HepG2 (cell line): ENCODE data around the gene TNFAIP1. TPM values are rescaled to one million over a fixed set of nuclear protein-coding genes. Genes with fewer than 3 reads are reported as not detected.
A peak's percentile ranks its signal among the peaks of the same experiment; 100 is the strongest.

ENCODE experiments used
- BORCS8-MEF2B ChIP-seq: sonication (generic); formaldehyde crosslinking; IDR thresholded peaks from 2 replicates; pipeline ENCODE4 v1.8.0; 2022; ENCODE audit warnings: mild to moderate bottlenecking, missing genetic modification reagents
- SOX6 ChIP-seq, 2 experiments: fragments of 450-650 bp in 1 of 2; sonication (generic) in 1 of 2; formaldehyde crosslinking in 1 of 2; IDR thresholded peaks; 2 replicates each; pipeline versions ENCODE4 v1.4.0 to v1.6.1; 2017 to 2020; ENCODE audit warnings: antibody characterized with exemption in 1 of 2, mild to moderate bottlenecking in 1 of 2, missing genetic modification reagents in 1 of 2
- TCF7L2 ChIP-seq: IDR thresholded peaks from 2 replicates; pipeline ENCODE4 v1.6.1; 2011; ENCODE audit warnings: mild to moderate bottlenecking, low read depth, low read length, moderate library complexity
- TP53 ChIP-seq: sonication (generic); formaldehyde crosslinking; conservative IDR thresholded peaks from 2 replicates; pipeline ENCODE4 v1.4.0; 2020; ENCODE audit warnings: missing genetic modification reagents
- ZFP36 ChIP-seq: fragments of 150-350 bp; IDR thresholded peaks from 2 replicates; pipeline ENCODE4 v1.6.1; 2018; ENCODE audit warnings: borderline replicate concordance, low read length, low read depth; ENCODE audit not compliant: partially characterized antibody
- ZNF12 ChIP-seq: sonication (generic); formaldehyde crosslinking; IDR thresholded peaks from 2 replicates; pipeline ENCODE4 v1.5.0; 2020; ENCODE audit warnings: missing genetic modification reagents
- ZNF207 ChIP-seq: fragments of 450-650 bp; IDR thresholded peaks from 2 replicates; pipeline ENCODE4 v1.6.1; 2016; ENCODE audit warnings: antibody characterized with exemption, borderline replicate concordance
- ZNF543 ChIP-seq: sonication (generic); formaldehyde crosslinking; IDR thresholded peaks from 2 replicates; pipeline ENCODE4 v1.4.0; 2020; ENCODE audit warnings: mild to moderate bottlenecking, missing genetic modification reagents
- ZNF605 ChIP-seq: sonication (generic); formaldehyde crosslinking; IDR thresholded peaks from 2 replicates; pipeline ENCODE4 v1.8.0; 2022; ENCODE audit warnings: mild to moderate bottlenecking, missing genetic modification reagents
- ZNF629 ChIP-seq: sonication (generic); formaldehyde crosslinking; conservative IDR thresholded peaks from 2 replicates; pipeline ENCODE4 v1.5.0; 2020; ENCODE audit warnings: missing genetic modification reagents
- ZNF670 ChIP-seq: sonication (generic); formaldehyde crosslinking; IDR thresholded peaks from 2 replicates; pipeline ENCODE4 v1.8.0; 2022; ENCODE audit warnings: mild to moderate bottlenecking, missing genetic modification reagents, borderline replicate concordance
- ZNF772 ChIP-seq: sonication (generic); formaldehyde crosslinking; IDR thresholded peaks from 2 replicates; pipeline ENCODE4 v1.5.0; 2020; ENCODE audit warnings: mild to moderate bottlenecking, missing genetic modification reagents
- ZNF780A ChIP-seq: sonication (generic); formaldehyde crosslinking; IDR thresholded peaks from 2 replicates; pipeline ENCODE4 v1.8.0; 2022; ENCODE audit warnings: mild to moderate bottlenecking, missing genetic modification reagents, moderate library complexity
- polyA plus RNA-seq, 8 experiments: library from polyadenylated mRNA; depleted of rRNA in 3 of 8; stranded (reverse) in 7 of 8; unstranded in 1 of 8; fragments of >200 nt; fragmentation: Illumina TruSeq in 4 of 8; extraction: Trizol in 4 of 8; gene quantifications; 2 replicates each; pipeline versions ENCODE4 v1.2.1 to v1.2.3, GENCODE V29; 2011 to 2016; ENCODE audit warnings: low read depth in 4 of 8, missing spikeins in 1 of 8, mixed read lengths in 1 of 8; ENCODE audit not compliant: insufficient read depth in 1 of 8
- total RNA-seq, 5 experiments: library from RNA; depleted of rRNA; stranded (reverse); fragments of >200 nt; fragmentation: Illumina TruSeq; extraction: Trizol; gene quantifications; 2 replicates each; pipeline ENCODE4 v1.2.3, GENCODE V29; 2016; ENCODE audit warnings: low read depth in 1 of 5
- TF ChIP-seq, protein P1 (sequence below): IDR thresholded peaks from 2 replicates; pipeline ENCODE4 v1.6.1; 2016; ENCODE audit warnings: low read depth, control low read depth
- TF ChIP-seq, protein P2 (sequence below): sonication (generic); formaldehyde crosslinking; IDR thresholded peaks from 2 replicates; pipeline ENCODE4 v1.4.0; 2020; ENCODE audit warnings: missing genetic modification reagents
- TF ChIP-seq, protein P3 (sequence below): sonication (generic); formaldehyde crosslinking; IDR thresholded peaks from 2 replicates; pipeline ENCODE4 v1.4.0; 2020; ENCODE audit warnings: missing genetic modification reagents, borderline replicate concordance
- TF ChIP-seq, protein P4 (sequence below): sonication (generic); formaldehyde crosslinking; IDR thresholded peaks from 2 replicates; pipeline ENCODE4 v1.8.0; 2022; ENCODE audit warnings: mild to moderate bottlenecking, missing genetic modification reagents; ENCODE audit not compliant: insufficient replicate concordance
- TF ChIP-seq, protein P5 (sequence below): sonication (generic); formaldehyde crosslinking; IDR thresholded peaks from 2 replicates; pipeline ENCODE4 v1.4.0; 2020; ENCODE audit warnings: mild to moderate bottlenecking, missing genetic modification reagents

The TNFAIP1 gene
- total and polyA plus RNA-seq, 2 of the 13 experiments (the other 11 are each of a cell fraction or from before 2014, with no cell fraction given): 17.5 to 40.6 TPM

DNA sequence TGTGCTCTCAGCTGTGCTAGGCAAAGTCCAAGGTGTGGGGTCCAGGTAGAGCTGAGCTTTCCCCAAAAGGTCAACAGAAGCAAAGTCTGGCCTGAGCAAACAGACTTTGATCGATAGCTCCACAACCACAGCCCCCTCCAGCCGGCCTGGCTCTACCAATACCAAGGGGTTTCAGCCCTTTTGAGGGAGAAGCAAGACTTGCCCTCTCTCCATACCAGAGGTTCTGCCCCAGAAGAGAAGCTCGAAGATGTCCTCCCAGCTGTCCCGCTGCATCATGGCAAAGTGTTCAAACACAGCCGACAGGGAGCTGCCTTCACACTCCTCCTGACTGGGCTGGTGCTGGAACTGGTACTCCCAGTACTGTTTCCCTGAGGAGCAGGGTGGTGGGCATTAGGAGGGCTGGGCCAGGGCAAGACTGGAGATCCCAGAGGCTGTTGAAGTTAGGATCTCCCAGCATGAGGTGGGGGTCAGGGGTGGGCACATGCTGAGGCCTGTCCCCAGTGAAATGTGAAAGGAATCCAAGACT, 32.8 kb downstream of the TNFAIP1 start (continued):
- TF ChIP-seq, protein P1, sequence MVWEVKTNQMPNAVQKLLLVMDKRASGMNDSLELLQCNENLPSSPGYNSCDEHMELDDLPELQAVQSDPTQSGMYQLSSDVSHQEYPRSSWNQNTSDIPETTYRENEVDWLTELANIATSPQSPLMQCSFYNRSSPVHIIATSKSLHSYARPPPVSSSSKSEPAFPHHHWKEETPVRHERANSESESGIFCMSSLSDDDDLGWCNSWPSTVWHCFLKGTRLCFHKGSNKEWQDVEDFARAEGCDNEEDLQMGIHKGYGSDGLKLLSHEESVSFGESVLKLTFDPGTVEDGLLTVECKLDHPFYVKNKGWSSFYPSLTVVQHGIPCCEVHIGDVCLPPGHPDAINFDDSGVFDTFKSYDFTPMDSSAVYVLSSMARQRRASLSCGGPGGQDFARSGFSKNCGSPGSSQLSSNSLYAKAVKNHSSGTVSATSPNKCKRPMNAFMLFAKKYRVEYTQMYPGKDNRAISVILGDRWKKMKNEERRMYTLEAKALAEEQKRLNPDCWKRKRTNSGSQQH (CRISPR knock-in tag): no peak; the same call in 1 of the 2 replicates
- no peak; the same call in 1 of the 2 replicates for TF ChIP-seq ZNF543
- TF ChIP-seq, protein P2, sequence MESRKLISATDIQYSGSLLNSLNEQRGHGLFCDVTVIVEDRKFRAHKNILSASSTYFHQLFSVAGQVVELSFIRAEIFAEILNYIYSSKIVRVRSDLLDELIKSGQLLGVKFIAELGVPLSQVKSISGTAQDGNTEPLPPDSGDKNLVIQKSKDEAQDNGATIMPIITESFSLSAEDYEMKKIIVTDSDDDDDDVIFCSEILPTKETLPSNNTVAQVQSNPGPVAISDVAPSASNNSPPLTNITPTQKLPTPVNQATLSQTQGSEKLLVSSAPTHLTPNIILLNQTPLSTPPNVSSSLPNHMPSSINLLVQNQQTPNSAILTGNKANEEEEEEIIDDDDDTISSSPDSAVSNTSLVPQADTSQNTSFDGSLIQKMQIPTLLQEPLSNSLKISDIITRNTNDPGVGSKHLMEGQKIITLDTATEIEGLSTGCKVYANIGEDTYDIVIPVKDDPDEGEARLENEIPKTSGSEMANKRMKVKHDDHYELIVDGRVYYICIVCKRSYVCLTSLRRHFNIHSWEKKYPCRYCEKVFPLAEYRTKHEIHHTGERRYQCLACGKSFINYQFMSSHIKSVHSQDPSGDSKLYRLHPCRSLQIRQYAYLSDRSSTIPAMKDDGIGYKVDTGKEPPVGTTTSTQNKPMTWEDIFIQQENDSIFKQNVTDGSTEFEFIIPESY (CRISPR knock-in tag): peak; percentile 46; the same call in 1 of the 2 replicates
- TF ChIP-seq, protein P3, sequence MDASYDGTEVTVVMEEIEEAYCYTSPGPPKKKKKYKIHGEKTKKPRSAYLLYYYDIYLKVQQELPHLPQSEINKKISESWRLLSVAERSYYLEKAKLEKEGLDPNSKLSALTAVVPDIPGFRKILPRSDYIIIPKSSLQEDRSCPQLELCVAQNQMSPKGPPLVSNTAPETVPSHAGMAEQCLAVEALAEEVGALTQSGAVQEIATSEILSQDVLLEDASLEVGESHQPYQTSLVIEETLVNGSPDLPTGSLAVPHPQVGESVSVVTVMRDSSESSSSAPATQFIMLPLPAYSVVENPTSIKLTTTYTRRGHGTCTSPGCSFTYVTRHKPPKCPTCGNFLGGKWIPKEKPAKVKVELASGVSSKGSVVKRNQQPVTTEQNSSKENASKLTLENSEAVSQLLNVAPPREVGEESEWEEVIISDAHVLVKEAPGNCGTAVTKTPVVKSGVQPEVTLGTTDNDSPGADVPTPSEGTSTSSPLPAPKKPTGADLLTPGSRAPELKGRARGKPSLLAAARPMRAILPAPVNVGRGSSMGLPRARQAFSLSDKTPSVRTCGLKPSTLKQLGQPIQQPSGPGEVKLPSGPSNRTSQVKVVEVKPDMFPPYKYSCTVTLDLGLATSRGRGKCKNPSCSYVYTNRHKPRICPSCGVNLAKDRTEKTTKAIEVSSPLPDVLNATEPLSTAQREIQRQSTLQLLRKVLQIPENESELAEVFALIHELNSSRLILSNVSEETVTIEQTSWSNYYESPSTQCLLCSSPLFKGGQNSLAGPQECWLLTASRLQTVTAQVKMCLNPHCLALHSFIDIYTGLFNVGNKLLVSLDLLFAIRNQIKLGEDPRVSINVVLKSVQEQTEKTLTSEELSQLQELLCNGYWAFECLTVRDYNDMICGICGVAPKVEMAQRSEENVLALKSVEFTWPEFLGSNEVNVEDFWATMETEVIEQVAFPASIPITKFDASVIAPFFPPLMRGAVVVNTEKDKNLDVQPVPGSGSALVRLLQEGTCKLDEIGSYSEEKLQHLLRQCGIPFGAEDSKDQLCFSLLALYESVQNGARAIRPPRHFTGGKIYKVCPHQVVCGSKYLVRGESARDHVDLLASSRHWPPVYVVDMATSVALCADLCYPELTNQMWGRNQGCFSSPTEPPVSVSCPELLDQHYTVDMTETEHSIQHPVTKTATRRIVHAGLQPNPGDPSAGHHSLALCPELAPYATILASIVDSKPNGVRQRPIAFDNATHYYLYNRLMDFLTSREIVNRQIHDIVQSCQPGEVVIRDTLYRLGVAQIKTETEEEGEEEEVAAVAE: 0 out of 2 replicates have a peak, but pooled peaks have one; percentile 30
- TF ChIP-seq, protein P4, sequence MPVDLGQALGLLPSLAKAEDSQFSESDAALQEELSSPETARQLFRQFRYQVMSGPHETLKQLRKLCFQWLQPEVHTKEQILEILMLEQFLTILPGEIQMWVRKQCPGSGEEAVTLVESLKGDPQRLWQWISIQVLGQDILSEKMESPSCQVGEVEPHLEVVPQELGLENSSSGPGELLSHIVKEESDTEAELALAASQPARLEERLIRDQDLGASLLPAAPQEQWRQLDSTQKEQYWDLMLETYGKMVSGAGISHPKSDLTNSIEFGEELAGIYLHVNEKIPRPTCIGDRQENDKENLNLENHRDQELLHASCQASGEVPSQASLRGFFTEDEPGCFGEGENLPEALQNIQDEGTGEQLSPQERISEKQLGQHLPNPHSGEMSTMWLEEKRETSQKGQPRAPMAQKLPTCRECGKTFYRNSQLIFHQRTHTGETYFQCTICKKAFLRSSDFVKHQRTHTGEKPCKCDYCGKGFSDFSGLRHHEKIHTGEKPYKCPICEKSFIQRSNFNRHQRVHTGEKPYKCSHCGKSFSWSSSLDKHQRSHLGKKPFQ (CRISPR knock-in tag): no peak
- TF ChIP-seq ZNF670 (CRISPR knock-in tag): peak; percentile 83; the same call in 1 of the 2 replicates
- TF ChIP-seq ZNF207: no peak
- TF ChIP-seq ZNF605 (CRISPR knock-in tag): no peak
- no peak for TF ChIP-seq ZFP36
- no peak; the same call in 1 of the 2 replicates for TF ChIP-seq BORCS8-MEF2B (CRISPR knock-in tag)
- TF ChIP-seq TCF7L2: no peak
- TF ChIP-seq ZNF780A (CRISPR knock-in tag): no peak; the same call in 1 of the 2 replicates
- TF ChIP-seq, protein P5, sequence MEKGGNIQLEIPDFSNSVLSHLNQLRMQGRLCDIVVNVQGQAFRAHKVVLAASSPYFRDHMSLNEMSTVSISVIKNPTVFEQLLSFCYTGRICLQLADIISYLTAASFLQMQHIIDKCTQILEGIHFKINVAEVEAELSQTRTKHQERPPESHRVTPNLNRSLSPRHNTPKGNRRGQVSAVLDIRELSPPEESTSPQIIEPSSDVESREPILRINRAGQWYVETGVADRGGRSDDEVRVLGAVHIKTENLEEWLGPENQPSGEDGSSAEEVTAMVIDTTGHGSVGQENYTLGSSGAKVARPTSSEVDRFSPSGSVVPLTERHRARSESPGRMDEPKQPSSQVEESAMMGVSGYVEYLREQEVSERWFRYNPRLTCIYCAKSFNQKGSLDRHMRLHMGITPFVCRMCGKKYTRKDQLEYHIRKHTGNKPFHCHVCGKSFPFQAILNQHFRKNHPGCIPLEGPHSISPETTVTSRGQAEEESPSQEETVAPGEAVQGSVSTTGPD (CRISPR knock-in tag): peak; percentile 96
- TF ChIP-seq TP53 (CRISPR knock-in tag): no peak
- TF ChIP-seq ZNF629 (CRISPR knock-in tag): peak; percentile 56
- TF ChIP-seq ZNF12 (CRISPR knock-in tag): no peak
- no peak for TF ChIP-seq SOX6 (IDR thresholded peaks at IDR 0.05)
- peak; percentile 93 for TF ChIP-seq SOX6 (CRISPR knock-in tag; IDR thresholded peaks at IDR 0.05)
- peak; percentile 66 for TF ChIP-seq ZNF772
